ENCODE results near the gene IL1RAPL1. TPM values are rescaled to one million over a fixed set of nuclear protein-coding genes. Genes with fewer than 3 reads are reported as not detected.

IL1RAPL1 gene
- polyA plus RNA-seq (2013, experiment 1 of 2) = 1.4 TPM
- polyA plus RNA-seq (2013, experiment 2 of 2) = 1.5 TPM

DNA sequence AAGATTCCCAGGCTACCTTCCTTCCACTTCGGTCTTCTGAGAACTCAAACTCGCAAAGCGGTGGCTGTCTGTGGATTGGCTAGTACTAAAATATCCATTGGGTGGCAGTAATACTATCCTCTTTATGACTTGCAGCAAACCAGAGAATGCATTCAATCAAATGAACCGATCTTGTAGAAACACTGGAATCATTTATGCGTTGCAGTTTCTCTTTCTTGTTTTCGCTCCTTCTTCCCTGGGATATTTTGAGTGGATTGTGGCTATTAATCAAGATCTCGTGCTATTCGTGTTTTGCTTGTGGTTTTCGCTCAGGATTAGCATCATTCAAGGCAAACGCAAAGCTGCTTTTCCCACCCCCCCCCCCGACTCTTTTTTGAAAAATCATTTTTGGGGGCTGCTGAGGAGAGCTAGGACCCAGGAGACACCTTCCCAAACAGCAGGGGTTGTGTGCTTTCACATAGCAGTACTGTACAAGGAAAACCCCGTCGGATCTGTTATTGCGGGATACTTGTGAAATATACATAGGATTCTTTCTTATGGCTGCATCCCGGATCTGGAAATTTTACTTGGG lies at the start of gene IL1RAPL1:
TSS of gene IL1RAPL1 (plus strand) at position 466 of the 571 bp plus-strand sequence.
- Histone ChIP-seq H3K9me3 (replicated peaks in 1 of 2; ENCODE audit: control insufficient read depth in 2 of 2, insufficient read depth in 1 of 2, low read depth in 1 of 2, low read length in 2 of 2) (no peaks in the 10 kb centered on the region), H3K18ac (ENCODE audit: low read length) (no peak within 1 kb of the TSS), H3K9ac (ENCODE audit: low read depth, low read length, poor library complexity) (no peak within 1 kb of the TSS), H3K4me3 (ENCODE audit: low read length in 2 of 2) (peak within 1 kb of the TSS in 1 of 2 donors; percentile 78), H3K23ac (ENCODE audit: low read depth, low read length, poor library complexity) (no peak within 1 kb of the TSS), H3K36me3 (replicated peaks in 1 of 2; ENCODE audit: control insufficient read depth in 2 of 2, insufficient read depth in 2 of 2, low read length in 2 of 2) (no peaks in the 10 kb centered on the region), H3K4me1 (ENCODE audit: control insufficient read depth in 2 of 2, insufficient read depth in 1 of 2, low read depth in 1 of 2, low read length in 2 of 2) (peaks cover 0 to 4% of the 10 kb centered on the region in 2 donors), H3K4ac (ENCODE audit: low read length) (no peak within 1 kb of the TSS), H4K91ac (ENCODE audit: low read depth, low read length, poor library complexity) (no peak within 1 kb of the TSS), H2BK15ac (ENCODE audit: low read length) (no peak within 1 kb of the TSS), H3K79me1 (ENCODE audit: low read depth, low read length) (peaks cover 2% of the 10 kb centered on the region), H3K4me2 (ENCODE audit: insufficient read depth, low read length, poor library complexity, severe bottlenecking) (peak within 1 kb of the TSS; percentile 40), H2BK120ac (ENCODE audit: low read depth, low read length) (no peak within 1 kb of the TSS), H3K27me3 (ENCODE audit: control insufficient read depth in 3 of 3, insufficient read depth in 3 of 3, low read depth in 1 of 3, low read length in 3 of 3) (peaks cover 0 to 22% (median 0%) of the 10 kb centered on the region in 3 experiments), H2AK5ac (ENCODE audit: low read depth, low read length) (no peak within 1 kb of the TSS), H3K27ac (replicated peaks; ENCODE audit: low read length) (peak within 1 kb of the TSS; percentile 73), H2BK12ac (ENCODE audit: low read length) (no peak within 1 kb of the TSS), H3K14ac (ENCODE audit: low read length) (no peak within 1 kb of the TSS), H2BK5ac (ENCODE audit: low read length) (no peak within 1 kb of the TSS), H4K8ac (ENCODE audit: low read depth, low read length) (no peak within 1 kb of the TSS), H2AFZ (ENCODE audit: low read length) (no peak within 1 kb of the TSS)
- no CpG with 5 or more reads among the region's 15 CpGs for WGBS, 2 donors (ENCODE audit: extremely low coverage in 2 of 2, insufficient read length in 2 of 2, insufficient replicate concordance in 1 of 2)
- DNase-seq (ENCODE audit: low spot score) = no peak

GRCh38 chrX:28542791-28543190 lies 44.5 kb upstream of the IL1RAPL1 start:
- no peak overlapping the region for H3K4me2 ChIP-seq (ENCODE audit: insufficient read depth, low read length, poor library complexity, severe bottlenecking)
- no peak overlapping the region for H3K18ac ChIP-seq (ENCODE audit: low read length)
- no peak overlapping the region for H2BK120ac ChIP-seq (ENCODE audit: low read depth, low read length)
- no peaks in the 10 kb centered on the region for H3K4me1 ChIP-seq (ENCODE audit: control insufficient read depth in 2 of 2, insufficient read depth in 1 of 2, low read depth in 1 of 2, low read length in 2 of 2)
- no peaks in the 10 kb centered on the region for H3K36me3 ChIP-seq (replicated peaks in 1 of 2; ENCODE audit: control insufficient read depth in 2 of 2, insufficient read depth in 2 of 2, low read length in 2 of 2)
- H3K4me3 ChIP-seq (ENCODE audit: low read length in 2 of 2) = no peak overlapping the region
- no peak overlapping the region for H2BK5ac ChIP-seq (ENCODE audit: low read length)
- no peak overlapping the region for H3K4ac ChIP-seq (ENCODE audit: low read length)
- no peaks in the 10 kb centered on the region for H3K9me3 ChIP-seq (replicated peaks in 1 of 2; ENCODE audit: control insufficient read depth in 2 of 2, insufficient read depth in 1 of 2, low read depth in 1 of 2, low read length in 2 of 2)
- no peak overlapping the region for H2AK5ac ChIP-seq (ENCODE audit: low read depth, low read length)
- no peak overlapping the region for H3K14ac ChIP-seq (ENCODE audit: low read length)
- no peak overlapping the region for H3K23ac ChIP-seq (ENCODE audit: low read depth, low read length, poor library complexity)
- no CpG with 5 or more reads among the region's 2 CpGs for WGBS, 2 donors (ENCODE audit: extremely low coverage in 2 of 2, insufficient read length in 2 of 2, insufficient replicate concordance in 1 of 2)
- no peak for DNase-seq (ENCODE audit: low spot score)
- no peak overlapping the region for H2AFZ ChIP-seq (ENCODE audit: low read length)
- no peak overlapping the region for H2BK12ac ChIP-seq (ENCODE audit: low read length)
- no peak overlapping the region for H4K8ac ChIP-seq (ENCODE audit: low read depth, low read length)
- H3K27ac ChIP-seq (replicated peaks; ENCODE audit: low read length) = no peak overlapping the region
- H4K91ac ChIP-seq (ENCODE audit: low read depth, low read length, poor library complexity) = no peak overlapping the region
- no peak overlapping the region for H2BK15ac ChIP-seq (ENCODE audit: low read length)
- H3K79me1 ChIP-seq (ENCODE audit: low read depth, low read length) = no peaks in the 10 kb centered on the region
- H3K9ac ChIP-seq (ENCODE audit: low read depth, low read length, poor library complexity) = no peak overlapping the region
- H3K27me3 ChIP-seq (ENCODE audit: control insufficient read depth in 3 of 3, insufficient read depth in 3 of 3, low read depth in 1 of 3, low read length in 3 of 3) = no peaks in the 10 kb centered on the region

- Histone ChIP-seq H3K4me1 (ENCODE audit: control insufficient read depth in 2 of 2, insufficient read depth in 1 of 2, low read depth in 1 of 2, low read length in 2 of 2) (no peaks in the 10 kb centered on the region), H3K36me3 (replicated peaks in 1 of 2; ENCODE audit: control insufficient read depth in 2 of 2, insufficient read depth in 2 of 2, low read length in 2 of 2) (no peaks in the 10 kb centered on the region), H3K4me2 (ENCODE audit: insufficient read depth, low read length, poor library complexity, severe bottlenecking) (no peak overlapping the region), H3K9ac (ENCODE audit: low read depth, low read length, poor library complexity) (no peak overlapping the region), H2BK5ac (ENCODE audit: low read length) (no peak overlapping the region), H2AFZ (ENCODE audit: low read length) (no peak overlapping the region), H2BK120ac (ENCODE audit: low read depth, low read length) (no peak overlapping the region), H2BK15ac (ENCODE audit: low read length) (no peak overlapping the region), H3K27ac (replicated peaks; ENCODE audit: low read length) (no peak overlapping the region), H3K23ac (ENCODE audit: low read depth, low read length, poor library complexity) (no peak overlapping the region), H2AK5ac (ENCODE audit: low read depth, low read length) (no peak overlapping the region), H3K14ac (ENCODE audit: low read length) (no peak overlapping the region), H2BK12ac (ENCODE audit: low read length) (no peak overlapping the region), H4K91ac (ENCODE audit: low read depth, low read length, poor library complexity) (no peak overlapping the region), H3K4ac (ENCODE audit: low read length) (no peak overlapping the region), H3K27me3 (ENCODE audit: control insufficient read depth in 3 of 3, insufficient read depth in 3 of 3, low read depth in 1 of 3, low read length in 3 of 3) (no peaks in the 10 kb centered on the region), H3K18ac (ENCODE audit: low read length) (no peak overlapping the region), H3K4me3 (ENCODE audit: low read length in 2 of 2) (no peak overlapping the region), H3K9me3 (replicated peaks in 1 of 2; ENCODE audit: control insufficient read depth in 2 of 2, insufficient read depth in 1 of 2, low read depth in 1 of 2, low read length in 2 of 2) (no peaks in the 10 kb centered on the region), H4K8ac (ENCODE audit: low read depth, low read length) (no peak overlapping the region), H3K79me1 (ENCODE audit: low read depth, low read length) (no peaks in the 10 kb centered on the region)
- WGBS, 2 donors (ENCODE audit: extremely low coverage in 2 of 2, insufficient read length in 2 of 2, insufficient replicate concordance in 1 of 2) = no CpG with 5 or more reads among the region's 4 CpGs
- DNase-seq (ENCODE audit: low spot score) = no peak
These were observed 37.4 kb upstream of the IL1RAPL1 start for GRCh38 chrX:28549838-28550237.

GRCh38 chrX:28550331-28550872 lies 36.8 kb upstream of the IL1RAPL1 start:
- Histone ChIP-seq H2AK5ac (ENCODE audit: low read depth, low read length) (no peak overlapping the region), H2BK120ac (ENCODE audit: low read depth, low read length) (no peak overlapping the region), H3K27me3 (ENCODE audit: control insufficient read depth in 3 of 3, insufficient read depth in 3 of 3, low read depth in 1 of 3, low read length in 3 of 3) (no peaks in the 10 kb centered on the region), H3K9me3 (replicated peaks in 1 of 2; ENCODE audit: control insufficient read depth in 2 of 2, insufficient read depth in 1 of 2, low read depth in 1 of 2, low read length in 2 of 2) (no peaks in the 10 kb centered on the region), H2BK5ac (ENCODE audit: low read length) (no peak overlapping the region), H3K18ac (ENCODE audit: low read length) (no peak overlapping the region), H2AFZ (ENCODE audit: low read length) (no peak overlapping the region), H3K4me2 (ENCODE audit: insufficient read depth, low read length, poor library complexity, severe bottlenecking) (no peak overlapping the region), H4K8ac (ENCODE audit: low read depth, low read length) (no peak overlapping the region), H3K79me1 (ENCODE audit: low read depth, low read length) (no peaks in the 10 kb centered on the region), H3K4ac (ENCODE audit: low read length) (no peak overlapping the region), H3K9ac (ENCODE audit: low read depth, low read length, poor library complexity) (no peak overlapping the region), H3K4me3 (ENCODE audit: low read length in 2 of 2) (no peak overlapping the region), H2BK15ac (ENCODE audit: low read length) (no peak overlapping the region), H2BK12ac (ENCODE audit: low read length) (no peak overlapping the region), H4K91ac (ENCODE audit: low read depth, low read length, poor library complexity) (no peak overlapping the region), H3K27ac (replicated peaks; ENCODE audit: low read length) (no peak overlapping the region), H3K14ac (ENCODE audit: low read length) (no peak overlapping the region), H3K23ac (ENCODE audit: low read depth, low read length, poor library complexity) (no peak overlapping the region), H3K36me3 (replicated peaks in 1 of 2; ENCODE audit: control insufficient read depth in 2 of 2, insufficient read depth in 2 of 2, low read length in 2 of 2) (no peaks in the 10 kb centered on the region), H3K4me1 (ENCODE audit: control insufficient read depth in 2 of 2, insufficient read depth in 1 of 2, low read depth in 1 of 2, low read length in 2 of 2) (no peaks in the 10 kb centered on the region)
- no peak for DNase-seq (ENCODE audit: low spot score)
- WGBS, 2 donors (ENCODE audit: extremely low coverage in 2 of 2, insufficient read length in 2 of 2, insufficient replicate concordance in 1 of 2) = no CpG with 5 or more reads among the region's 8 CpGs

Measured in neuronal stem cell (in vitro differentiated cells).